ENCODE results near the gene CASKIN1.
"Not testable (repeated sequence)": the region's sequence is repeated elsewhere in the genome, so short reads cannot be mapped to it uniquely, and the experiment has no call there.

Gene CASKIN1

DNA sequence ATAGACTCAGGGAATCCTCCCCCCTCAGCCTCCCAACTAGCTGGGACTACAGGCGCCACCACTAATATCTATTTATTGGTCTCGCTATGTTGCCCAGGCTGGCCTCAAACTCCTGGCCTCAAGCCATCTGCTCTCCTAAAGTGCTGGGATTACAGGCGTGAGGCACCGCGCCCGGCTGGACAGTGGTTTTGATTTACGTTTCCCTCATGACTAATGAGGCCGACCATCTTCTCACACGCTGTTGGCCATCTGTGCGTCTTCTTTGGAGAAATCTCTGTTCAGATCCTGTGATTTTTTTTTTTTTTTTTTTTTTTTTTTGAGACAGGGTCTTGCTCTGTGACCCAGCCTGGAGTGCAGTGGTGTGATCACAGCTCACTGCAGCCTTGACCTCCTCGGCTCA, 67.2 kb downstream of the CASKIN1 start:
- DNase-seq, result not testable (repeated sequence)

DNA sequence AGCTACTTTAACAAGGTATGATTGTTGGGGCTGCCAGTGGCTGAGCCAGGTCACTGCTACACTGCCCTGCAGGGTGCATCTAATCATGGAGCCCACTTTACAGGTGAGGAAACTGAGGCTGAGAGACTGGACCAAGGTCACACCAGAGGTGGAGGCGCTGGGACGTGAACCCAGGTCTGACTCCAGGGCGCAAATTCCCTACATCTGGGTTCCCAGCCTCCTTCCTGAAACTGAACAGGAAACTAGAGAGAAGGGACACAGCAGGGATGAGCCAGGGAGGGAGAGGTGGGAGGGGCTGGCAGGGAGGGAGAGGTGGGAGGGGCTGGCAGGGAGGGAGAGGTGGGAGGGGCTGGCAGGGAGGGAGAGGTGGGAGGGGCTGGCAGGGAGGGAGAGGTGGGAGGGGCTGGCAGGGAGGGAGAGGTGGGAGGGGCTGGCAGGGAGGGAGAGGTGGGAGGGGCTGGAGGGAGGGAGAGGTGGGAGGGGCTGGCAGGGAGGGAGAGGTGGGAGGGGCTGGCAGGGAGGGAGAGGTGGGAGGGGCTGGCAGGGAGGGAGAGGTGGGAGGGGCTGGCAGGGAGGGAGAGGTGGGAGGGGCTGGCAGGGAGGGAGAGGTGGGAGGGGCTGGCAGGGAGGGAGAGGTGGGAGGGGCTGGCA, 68.7 kb downstream of the CASKIN1 start:
- DNase-seq, result peak; percentile 18

Data from COR-L47 (cell line).